Smooth muscle cell of the pulmonary artery (primary cell): Measurements from ENCODE around the gene TREM1. TPM values are rescaled to one million over a fixed set of nuclear protein-coding genes. Genes with fewer than 3 reads are reported as not detected.

Experiments used
- total RNA-seq: library from RNA; depleted of rRNA; stranded (reverse); fragments of >200 nt; gene quantifications from 2 replicates; pipeline ENCODE4 v1.2.3, GENCODE V29; 2014

Gene TREM1
- 1.5 and 19.5 TPM in 2 replicates for total RNA-seq

GRCh38 chr6:41286544-41287346, at the start of gene TREM1:
TSS of gene TREM1 (minus strand) at chr6:41286682. CDS start at chr6:41286655, 27 bp downstream.

GRCh38 chr6:41335296-41335695, 48.8 kb upstream of the TREM1 start, which contains the start of gene NCR2:
TSS of gene NCR2 (plus strand) at chr6:41335608. CDS start at chr6:41335877, 269 bp downstream.

GRCh38 chr6:41228096-41228495, 58.4 kb downstream of the TREM1 start, which contains the start of gene TREML4:
TSS of gene TREML4 (plus strand) at chr6:41228349. CDS start at chr6:41228428, 79 bp downstream.

Other genes starting within 250 kb of the TREM1 start
- under 0.01 and 0.07 TPM in 2 replicates for gene UNC5CL, start 247.5 kb downstream of the TREM1 start, total RNA-seq
- not detected in 2 replicates for gene TSPO2, start 244.2 kb downstream of the TREM1 start, total RNA-seq
- not detected in 2 replicates for gene APOBEC2, start 233.5 kb downstream of the TREM1 start, total RNA-seq
- 7.5 and 8.5 TPM in 2 replicates for gene OARD1, start 214.3 kb downstream of the TREM1 start, total RNA-seq
- 16.3 and 20.3 TPM in 2 replicates for gene NFYA, start 213.7 kb downstream of the TREM1 start, total RNA-seq
- not detected in 2 replicates for gene TREML1, start 132.3 kb downstream of the TREM1 start, total RNA-seq
- gene TREM2, start 123.6 kb downstream of the TREM1 start, total RNA-seq, result not detected in 2 replicates
- gene TREML2, start 85.5 kb downstream of the TREM1 start, total RNA-seq, result 0.07 TPM in 1 of 2 replicates, not detected in the other
- not detected in 2 replicates for gene TREML4, start 58.3 kb downstream of the TREM1 start, total RNA-seq
- not detected in 2 replicates for gene NCR2, start 48.9 kb upstream of the TREM1 start, total RNA-seq